SIG-M5 (cell line): ENCODE results near the gene USP24.
"Not testable (repeated sequence)": the region's sequence is repeated elsewhere in the genome, so short reads cannot be mapped to it uniquely, and the experiment has no call there.

Experiments used
- DNase-seq: peaks from one replicate; lab custom pipeline; 2025; lab: John Stamatoyannopoulos, UW

The USP24 gene

GRCh38 chr1:55037733-55038551, 177.2 kb downstream of the USP24 start:
- DNase-seq = no peak

- no peak for DNase-seq
These were observed 179.3 kb downstream of the USP24 start for GRCh38 chr1:55035904-55036303.

- DNase-seq = no peak
These were observed 180.6 kb downstream of the USP24 start for GRCh38 chr1:55034476-55035133.

GRCh38 chr1:55033265-55033614, 181.9 kb downstream of the USP24 start:
- no peak for DNase-seq

GRCh38 chr1:55031098-55031497, 184.1 kb downstream of the USP24 start:
- not testable (repeated sequence) for DNase-seq

- DNase-seq = not testable (repeated sequence)
These were observed 188.5 kb downstream of the USP24 start for GRCh38 chr1:55026682-55027081.

GRCh38 chr1:55024163-55024562, 191.0 kb downstream of the USP24 start:
- DNase-seq = not testable (repeated sequence)

- DNase-seq = no peak
These were observed 193.1 kb downstream of the USP24 start for GRCh38 chr1:55021942-55022546.

- no peak for DNase-seq
These were observed 196.8 kb downstream of the USP24 start for GRCh38 chr1:55018395-55018794.
